Activated CD8-positive, alpha-beta T cell treated with anti-CD3 and anti-CD28 coated beads for 36 hours (primary cell): ENCODE measurements around the gene NHSL1. TPM values are rescaled to one million over a fixed set of nuclear protein-coding genes. Genes with fewer than 3 reads are reported as not detected.

Experiments used
- ATAC-seq: fragments of 200-7000 bp; cut with Tn5 transposase; one replicate; pipeline ENCODE4 v1.10.0; 2021; ENCODE audit warnings: mild to moderate bottlenecking, moderate library complexity
- CTCF ChIA-PET: fragments of 350-600 bp; sonication (Branson Sonifier 250); formaldehyde crosslinking; loops from one replicate; lab custom pipeline; 2021; ENCODE audit warnings: antibody characterized with exemption; lab: Charles Lee
- POLR2A ChIA-PET: fragments of 350-600 bp; sonication (Branson Sonifier 250); formaldehyde crosslinking; loops from one replicate; lab custom pipeline; 2021; ENCODE audit warnings: antibody characterized with exemption; lab: Charles Lee
- DNase-seq: peaks from one replicate; pipeline ENCODE4 v3.0.0-alpha.2; 2020
- H3K27ac Mint-ChIP-seq: one replicate; pipeline ENCODE4 v1.8.0; 2021; ENCODE audit warnings: mild to moderate bottlenecking, mixed read lengths
- H3K27me3 Mint-ChIP-seq: one replicate; pipeline ENCODE4 v1.8.0; 2021; ENCODE audit warnings: mixed read lengths
- H3K36me3 Mint-ChIP-seq: one replicate; pipeline ENCODE4 v1.8.0; 2021; ENCODE audit warnings: low read depth, mixed read lengths
- H3K4me1 Mint-ChIP-seq: one replicate; pipeline ENCODE4 v1.8.0; 2021; ENCODE audit warnings: low read depth, mixed read lengths
- H3K4me3 Mint-ChIP-seq: one replicate; pipeline ENCODE4 v1.8.0; 2021; ENCODE audit warnings: mild to moderate bottlenecking, moderate library complexity, mixed read lengths
- H3K9me3 Mint-ChIP-seq: one replicate; pipeline ENCODE4 v1.8.0; 2021; ENCODE audit warnings: mixed read lengths
- intact Hi-C: fragments of 100-400 bp; cut with micrococcal nuclease; formaldehyde crosslinking; loops from one replicate; pipeline ENCODE4 v1.10.0; 2022
- total RNA-seq, 2 experiments: library from RNA; stranded (reverse); gene quantifications; one replicate each; pipeline ENCODE4 v1.2.3, GENCODE V29; 2021
- TF ChIP-seq, protein P1 (sequence below): fragments of 200-600 bp; IDR thresholded peaks from one replicate; pipeline ENCODE4 v1.8.0; 2022; ENCODE audit warnings: antibody characterized with exemption, mild to moderate bottlenecking

Gene NHSL1
- total RNA-seq, 2 experiments from 2014 or later: 0.18 to 0.49 TPM

- POLR2A ChIA-PET: interaction anchor here (0.6 kb wide), 1 partner anchor 9 kb away, joined by 4 read pairs; no protein-coding TSS in a partner anchor
- intact Hi-C loops: loop anchor here (10.0 kb wide), 1 partner anchor 290 kb away; no protein-coding TSS in a partner anchor
Observed at GRCh38 chr6:138404666-138405337, 94.5 kb downstream of the NHSL1 start.

DNA sequence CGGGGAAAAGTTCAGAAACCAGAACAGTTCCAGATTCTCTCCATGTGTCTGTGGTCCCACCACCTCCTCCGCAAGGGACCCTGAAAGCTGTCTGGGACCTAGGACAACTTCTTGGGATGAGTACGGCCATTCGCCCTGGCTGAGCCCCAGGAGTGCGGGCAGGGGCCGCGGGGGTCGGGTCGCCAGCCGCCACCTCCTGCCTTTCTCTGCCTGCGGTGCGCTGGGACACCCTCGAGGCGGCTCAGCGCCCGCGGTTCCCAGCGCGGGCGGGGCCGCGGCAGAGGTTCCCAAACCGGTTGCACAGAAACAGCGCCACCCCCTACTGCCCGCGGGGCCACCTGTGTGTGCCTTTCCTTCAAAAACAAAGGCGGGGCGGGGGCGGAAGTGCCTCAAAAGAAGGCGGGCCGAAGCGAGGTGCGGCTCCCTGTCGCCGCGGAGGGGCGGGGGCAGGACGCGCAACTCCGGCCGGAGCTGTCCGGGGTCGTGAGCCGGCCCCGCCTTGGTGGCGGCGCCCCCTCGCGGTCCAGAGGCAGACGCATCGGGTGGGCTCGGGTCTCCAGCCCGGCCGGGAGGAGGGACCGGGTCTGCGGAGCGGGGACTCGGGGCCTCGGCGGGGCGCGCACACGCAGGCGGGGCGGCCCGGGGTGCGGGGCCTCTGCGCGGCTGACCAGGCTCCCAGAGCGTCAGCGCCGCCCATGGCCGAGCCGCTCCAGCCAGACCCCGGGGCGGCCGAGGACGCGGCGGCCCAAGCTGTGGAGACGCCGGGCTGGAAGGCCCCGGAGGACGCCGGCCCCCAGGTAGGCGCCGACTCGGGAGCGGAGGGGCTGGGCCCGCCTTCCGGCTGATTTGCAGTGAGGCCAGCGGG lies 95.3 kb downstream of the NHSL1 start, which contains the start of gene HEBP2:
Gene HEBP2, plus strand, starts transcription at position 423 of the 865 bp plus-strand sequence. Its CDS starts 273 bp downstream, at position 696.
- peak within 1 kb of the TSS; percentile 80 for H3K4me3 Mint-ChIP-seq
- TF ChIP-seq, protein P1, sequence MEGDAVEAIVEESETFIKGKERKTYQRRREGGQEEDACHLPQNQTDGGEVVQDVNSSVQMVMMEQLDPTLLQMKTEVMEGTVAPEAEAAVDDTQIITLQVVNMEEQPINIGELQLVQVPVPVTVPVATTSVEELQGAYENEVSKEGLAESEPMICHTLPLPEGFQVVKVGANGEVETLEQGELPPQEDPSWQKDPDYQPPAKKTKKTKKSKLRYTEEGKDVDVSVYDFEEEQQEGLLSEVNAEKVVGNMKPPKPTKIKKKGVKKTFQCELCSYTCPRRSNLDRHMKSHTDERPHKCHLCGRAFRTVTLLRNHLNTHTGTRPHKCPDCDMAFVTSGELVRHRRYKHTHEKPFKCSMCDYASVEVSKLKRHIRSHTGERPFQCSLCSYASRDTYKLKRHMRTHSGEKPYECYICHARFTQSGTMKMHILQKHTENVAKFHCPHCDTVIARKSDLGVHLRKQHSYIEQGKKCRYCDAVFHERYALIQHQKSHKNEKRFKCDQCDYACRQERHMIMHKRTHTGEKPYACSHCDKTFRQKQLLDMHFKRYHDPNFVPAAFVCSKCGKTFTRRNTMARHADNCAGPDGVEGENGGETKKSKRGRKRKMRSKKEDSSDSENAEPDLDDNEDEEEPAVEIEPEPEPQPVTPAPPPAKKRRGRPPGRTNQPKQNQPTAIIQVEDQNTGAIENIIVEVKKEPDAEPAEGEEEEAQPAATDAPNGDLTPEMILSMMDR: peak; percentile 43
- ATAC-seq (peak; percentile 91), DNase-seq (peak; percentile 98)
- peaks cover 23% of the 10 kb centered on the region for H3K4me1 Mint-ChIP-seq
- H3K9me3 Mint-ChIP-seq: no peaks in the 10 kb centered on the region
- peaks cover 23% of the 10 kb centered on the region for H3K36me3 Mint-ChIP-seq
- intact Hi-C loops: loop anchor here (10.0 kb wide), 1 partner anchor 289 kb away; no protein-coding TSS in a partner anchor
- peak within 1 kb of the TSS; percentile 83 for H3K27ac Mint-ChIP-seq
- no peaks in the 10 kb centered on the region for H3K27me3 Mint-ChIP-seq
- CTCF ChIA-PET: interaction anchor here (0.9 to 5.1 kb wide), 11 partner anchors 9 to 288 kb away, joined by 3 to 23 read pairs (median 3); no protein-coding TSS in a partner anchor
- POLR2A ChIA-PET: interaction anchor here (0.6 kb wide), 1 partner anchor 9 kb away, joined by 4 read pairs; no protein-coding TSS in a partner anchor

More at GRCh38 chr6:138404666-138405337, 94.5 kb downstream of the NHSL1 start:
- no peaks in the 10 kb centered on the region for H3K9me3 Mint-ChIP-seq
- H3K4me1 Mint-ChIP-seq: peaks cover 26% of the 10 kb centered on the region
- no peaks in the 10 kb centered on the region for H3K27me3 Mint-ChIP-seq
- peaks cover 30% of the 10 kb centered on the region for H3K36me3 Mint-ChIP-seq
- H3K27ac Mint-ChIP-seq: peak overlapping the region; percentile 73
- DNase-seq: peak; percentile 53
- CTCF ChIA-PET: interaction anchor here (0.7 to 5.1 kb wide), 12 partner anchors 8 to 289 kb away, joined by 3 to 23 read pairs (median 3); no protein-coding TSS in a partner anchor
- TF ChIP-seq, protein P1: no peak
- ATAC-seq: peak; percentile 16
- H3K4me3 Mint-ChIP-seq: peak overlapping the region; percentile 80

- Mint-ChIP-seq H3K4me3 (peak overlapping the region; percentile 76), H3K9me3 (no peaks in the 10 kb centered on the region), H3K27ac (peak overlapping the region; percentile 83), H3K4me1 (peaks cover 23% of the 10 kb centered on the region), H3K27me3 (no peaks in the 10 kb centered on the region), H3K36me3 (peaks cover 19% of the 10 kb centered on the region)
- ATAC-seq (peak; percentile 37), DNase-seq (peak; percentile 44)
- TF ChIP-seq, protein P1: no peak
- CTCF ChIA-PET: interaction anchor here (0.9 to 5.1 kb wide), 10 partner anchors 9 to 363 kb away, joined by 3 to 23 read pairs (median 3); no protein-coding TSS in a partner anchor
- POLR2A ChIA-PET: interaction anchor here (1.1 kb wide), 1 partner anchor 33 kb away, joined by 3 read pairs; no protein-coding TSS in a partner anchor
- intact Hi-C loops: loop anchor here (10.0 kb wide), 1 partner anchor 289 kb away; no protein-coding TSS in a partner anchor
Observed at GRCh38 chr6:138403324-138403800, 95.9 kb downstream of the NHSL1 start.

DNA sequence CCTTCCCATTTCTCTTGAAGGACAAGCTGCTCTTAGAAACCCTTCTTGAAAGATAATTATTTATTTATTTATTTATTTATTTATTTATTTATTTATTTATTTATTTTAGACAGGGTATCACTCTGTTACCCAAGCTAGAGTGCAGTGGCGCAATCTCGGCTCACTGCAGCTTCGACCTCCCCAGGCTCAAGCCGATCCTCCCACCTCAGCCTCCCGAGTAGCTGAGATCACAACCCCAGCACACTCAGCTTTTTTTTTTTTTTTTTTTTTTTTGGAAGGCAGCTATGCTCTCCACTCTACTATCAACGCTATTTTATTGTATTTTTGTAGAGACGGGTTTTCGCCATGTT lies 96.5 kb downstream of the NHSL1 start:
- DNase-seq: no peak
- intact Hi-C loops: loop anchor here (10.0 kb wide), 1 partner anchor 288 kb away; no protein-coding TSS in a partner anchor
- ChIA-PET POLR2A (interaction anchor here (1.1 kb wide), 1 partner anchor 34 kb away, joined by 3 read pairs; no protein-coding TSS in a partner anchor), CTCF (interaction anchor here (0.9 to 5.1 kb wide), 6 partner anchors 8 to 363 kb away, joined by 3 to 23 read pairs (median 3); no protein-coding TSS in a partner anchor)
- H3K4me1 Mint-ChIP-seq: peaks cover 23% of the 10 kb centered on the region
- TF ChIP-seq, protein P1: no peak
- H3K27ac Mint-ChIP-seq: peak overlapping the region; percentile 83
- no peaks in the 10 kb centered on the region for H3K27me3 Mint-ChIP-seq
- no peak for ATAC-seq
- H3K4me3 Mint-ChIP-seq: peak overlapping the region; percentile 76
- no peaks in the 10 kb centered on the region for H3K9me3 Mint-ChIP-seq
- H3K36me3 Mint-ChIP-seq: peaks cover 16% of the 10 kb centered on the region
